Measurements from ENCODE around the gene FZD7. TPM values are rescaled to one million over a fixed set of nuclear protein-coding genes. Genes with fewer than 3 reads are reported as not detected.

Gene FZD7
- total RNA-seq (ENCODE audit: low replicate concordance), result 79.4 and 106 TPM in 2 replicates

DNA sequence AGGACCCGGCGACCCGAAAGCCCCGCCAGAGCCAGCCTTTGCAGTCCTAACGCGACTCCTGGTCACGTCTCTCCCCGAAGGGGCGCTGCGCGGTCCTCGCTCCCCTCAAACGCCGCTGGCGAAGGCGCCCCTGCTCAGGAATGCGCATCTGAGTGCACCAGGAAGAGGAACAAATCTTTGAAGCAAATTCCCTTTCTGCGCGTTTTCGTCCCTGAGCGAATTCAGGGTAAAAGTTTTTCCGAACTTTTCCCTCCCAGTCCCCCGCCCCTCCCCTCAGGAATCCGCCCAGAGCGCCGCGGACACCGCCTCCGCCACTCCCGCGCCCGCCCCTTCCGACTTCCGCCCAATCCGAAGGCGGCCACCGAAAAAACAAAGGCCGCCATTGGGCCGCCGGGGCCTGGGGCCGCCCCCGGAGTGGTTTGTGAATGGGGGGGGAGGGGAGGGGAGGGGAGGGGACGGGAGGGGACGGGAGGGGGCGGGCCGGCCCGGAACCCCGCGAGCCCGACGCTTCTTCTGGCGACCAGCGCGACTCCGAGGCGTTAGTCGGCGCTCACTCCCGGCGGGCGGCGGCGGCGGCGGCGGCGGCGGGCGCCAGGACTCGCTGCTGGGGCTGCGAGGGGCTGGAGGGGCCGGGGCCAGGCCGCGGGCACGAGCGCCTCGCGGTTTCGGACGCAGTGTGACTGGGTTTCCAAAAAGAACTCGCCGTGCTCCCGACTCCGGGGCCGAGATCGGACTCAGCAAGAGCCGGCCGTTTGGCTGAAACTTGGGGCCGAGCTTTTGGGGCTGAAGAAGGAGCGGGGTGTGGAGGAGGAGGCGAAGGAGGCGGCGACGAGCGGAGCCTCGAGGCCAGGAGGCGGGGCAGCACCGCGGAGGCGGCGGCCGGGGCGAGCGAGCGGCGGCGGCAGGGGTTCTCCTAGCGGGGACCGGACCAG is at the start of gene FZD7:
Gene FZD7 (plus strand): TSS at position 539 of the 932 bp plus-strand sequence. CDS start 793 bp downstream, outside the sequence.
- peak within 1 kb of the TSS; percentile 100 for H3K27ac Mint-ChIP-seq
- Histone ChIP-seq H3K79me2 (ENCODE audit: low read depth) (peaks cover 73% of the 10 kb centered on the region), H3K4me3 (peak within 1 kb of the TSS; percentile 93), H3K36me3 (no peaks in the 10 kb centered on the region), H4K20me1 (ENCODE audit: low read depth) (peaks cover 45% of the 10 kb centered on the region), H3K27ac (peak within 1 kb of the TSS; percentile 99), H3K4me1 (peaks cover 29% of the 10 kb centered on the region), H3F3A (ENCODE audit: low read depth) (peaks cover 67% of the 10 kb centered on the region), H3K9ac (peak within 1 kb of the TSS; percentile 76), H3K27me3 (no peaks in the 10 kb centered on the region), H3K9me3 (ENCODE audit: low read depth) (no peaks in the 10 kb centered on the region), H2AFZ (replicated peaks) (peak within 1 kb of the TSS; percentile 48), H3K4me2 (peak within 1 kb of the TSS; percentile 83)
- TF ChIP-seq, protein P1, sequence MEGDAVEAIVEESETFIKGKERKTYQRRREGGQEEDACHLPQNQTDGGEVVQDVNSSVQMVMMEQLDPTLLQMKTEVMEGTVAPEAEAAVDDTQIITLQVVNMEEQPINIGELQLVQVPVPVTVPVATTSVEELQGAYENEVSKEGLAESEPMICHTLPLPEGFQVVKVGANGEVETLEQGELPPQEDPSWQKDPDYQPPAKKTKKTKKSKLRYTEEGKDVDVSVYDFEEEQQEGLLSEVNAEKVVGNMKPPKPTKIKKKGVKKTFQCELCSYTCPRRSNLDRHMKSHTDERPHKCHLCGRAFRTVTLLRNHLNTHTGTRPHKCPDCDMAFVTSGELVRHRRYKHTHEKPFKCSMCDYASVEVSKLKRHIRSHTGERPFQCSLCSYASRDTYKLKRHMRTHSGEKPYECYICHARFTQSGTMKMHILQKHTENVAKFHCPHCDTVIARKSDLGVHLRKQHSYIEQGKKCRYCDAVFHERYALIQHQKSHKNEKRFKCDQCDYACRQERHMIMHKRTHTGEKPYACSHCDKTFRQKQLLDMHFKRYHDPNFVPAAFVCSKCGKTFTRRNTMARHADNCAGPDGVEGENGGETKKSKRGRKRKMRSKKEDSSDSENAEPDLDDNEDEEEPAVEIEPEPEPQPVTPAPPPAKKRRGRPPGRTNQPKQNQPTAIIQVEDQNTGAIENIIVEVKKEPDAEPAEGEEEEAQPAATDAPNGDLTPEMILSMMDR (IDR thresholded peaks at IDR 0.05), result peak; percentile 41
- TF ChIP-seq EZH2phosphoT487 (IDR thresholded peaks at IDR 0.05), result no peak
- peak; percentile 23 for TF ChIP-seq EZH2 (IDR thresholded peaks at IDR 0.05)
- H3K9me3 Mint-ChIP-seq, result no peaks in the 10 kb centered on the region
- H3K4me3 Mint-ChIP-seq, result peak within 1 kb of the TSS; percentile 99
- H3K36me3 Mint-ChIP-seq, result peaks cover 2% of the 10 kb centered on the region
- peaks cover 33% of the 10 kb centered on the region for H3K4me1 Mint-ChIP-seq
- DNase-seq (ENCODE audit: low spot score), result peak; percentile 97
- H3K27me3 Mint-ChIP-seq (ENCODE audit: insufficient read depth, low read depth), result peaks cover 2% of the 10 kb centered on the region

DNA sequence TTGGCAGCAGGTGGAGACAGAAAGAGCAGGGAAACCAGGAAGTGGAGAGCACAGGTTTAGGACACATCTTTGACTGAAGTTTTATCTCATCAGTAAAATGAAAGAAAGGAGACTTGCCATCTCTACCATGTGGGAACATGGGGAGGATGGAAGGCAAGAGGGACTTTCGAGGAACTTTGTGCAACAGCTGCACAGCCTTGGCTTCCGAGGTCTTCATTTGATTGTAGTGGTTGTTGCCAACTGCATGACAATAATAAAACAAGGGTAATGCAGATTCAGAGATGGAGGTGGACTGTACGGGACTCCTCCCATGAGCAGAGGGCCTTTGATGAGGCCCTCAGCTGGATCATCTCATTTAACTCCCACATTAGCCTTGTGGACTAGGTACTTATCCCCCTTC is 49.3 kb upstream of the FZD7 start:
- H3K36me3 ChIP-seq, result no peaks in the 10 kb centered on the region
- no peak overlapping the region for H3K4me3 ChIP-seq
- H3K79me2 ChIP-seq (ENCODE audit: low read depth), result no peaks in the 10 kb centered on the region
- no peak overlapping the region for H2AFZ ChIP-seq (replicated peaks)
- Mint-ChIP-seq H3K27me3 (ENCODE audit: insufficient read depth, low read depth) (peaks cover 2% of the 10 kb centered on the region), H3K4me1 (peaks cover 40% of the 10 kb centered on the region), H3K36me3 (no peaks in the 10 kb centered on the region), H3K9me3 (no peaks in the 10 kb centered on the region), H3K27ac (no peak overlapping the region), H3K4me3 (no peak overlapping the region)
- no peak for TF ChIP-seq EZH2 (IDR thresholded peaks at IDR 0.05)
- TF ChIP-seq, protein P1 (IDR thresholded peaks at IDR 0.05), result no peak
- TF ChIP-seq EZH2phosphoT487 (IDR thresholded peaks at IDR 0.05), result no peak
- H4K20me1 ChIP-seq (ENCODE audit: low read depth), result no peaks in the 10 kb centered on the region
- peak overlapping the region; percentile 80 for H3K27ac ChIP-seq
- no peak overlapping the region for H3K4me2 ChIP-seq
- H3F3A ChIP-seq (ENCODE audit: low read depth), result peaks cover 45% of the 10 kb centered on the region
- H3K9me3 ChIP-seq (ENCODE audit: low read depth), result no peaks in the 10 kb centered on the region
- no peak overlapping the region for H3K9ac ChIP-seq
- peaks cover 28% of the 10 kb centered on the region for H3K4me1 ChIP-seq
- no peaks in the 10 kb centered on the region for H3K27me3 ChIP-seq
- DNase-seq (ENCODE audit: low spot score), result no peak

DNA sequence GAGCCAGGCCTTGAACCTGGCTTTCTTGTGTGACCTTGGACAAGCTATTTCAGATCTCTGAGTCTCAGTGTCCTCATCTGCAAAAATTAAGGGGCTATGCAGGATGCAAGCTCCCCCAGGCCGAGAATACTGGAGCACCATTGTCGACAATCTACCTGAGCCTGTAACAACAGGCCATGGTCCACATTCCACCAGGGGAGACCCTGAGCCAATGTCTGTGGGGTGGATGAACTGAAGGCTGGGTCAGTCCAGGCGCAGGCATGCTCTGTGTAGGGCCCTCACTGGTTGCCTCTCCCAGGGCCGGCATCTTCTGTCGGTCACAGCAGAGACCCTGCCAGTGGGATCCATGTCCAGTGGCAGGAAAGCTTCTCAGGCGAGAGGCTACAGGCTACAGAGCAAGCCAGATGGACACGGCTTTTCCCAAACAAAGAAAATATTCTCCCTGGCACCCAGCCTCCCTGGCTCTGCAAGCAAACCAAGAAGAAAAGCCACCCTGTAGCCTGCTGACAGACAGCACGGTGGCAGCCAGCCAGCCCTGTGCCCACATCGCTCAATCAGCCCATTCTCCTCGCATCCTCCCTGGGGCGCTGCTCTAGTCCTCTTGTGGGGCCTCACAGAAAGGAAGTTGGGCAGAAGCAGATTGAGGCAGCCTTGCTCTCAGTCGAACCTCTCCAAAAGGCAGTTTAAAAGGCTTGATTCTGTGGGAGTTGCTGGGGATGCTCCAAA is 48.7 kb upstream of the FZD7 start:
- Histone ChIP-seq H2AFZ (replicated peaks) (peak overlapping the region; percentile 27), H3K27me3 (no peaks in the 10 kb centered on the region), H3K4me2 (no peak overlapping the region), H4K20me1 (ENCODE audit: low read depth) (no peaks in the 10 kb centered on the region), H3F3A (ENCODE audit: low read depth) (peaks cover 45% of the 10 kb centered on the region), H3K4me1 (peaks cover 33% of the 10 kb centered on the region), H3K9me3 (ENCODE audit: low read depth) (no peaks in the 10 kb centered on the region), H3K79me2 (ENCODE audit: low read depth) (no peaks in the 10 kb centered on the region), H3K27ac (no peak overlapping the region), H3K36me3 (no peaks in the 10 kb centered on the region), H3K9ac (no peak overlapping the region), H3K4me3 (no peak overlapping the region)
- Mint-ChIP-seq H3K27me3 (ENCODE audit: insufficient read depth, low read depth) (peaks cover 2% of the 10 kb centered on the region), H3K4me3 (no peak overlapping the region), H3K4me1 (peaks cover 44% of the 10 kb centered on the region), H3K27ac (peak overlapping the region; percentile 60), H3K36me3 (no peaks in the 10 kb centered on the region), H3K9me3 (no peaks in the 10 kb centered on the region)
- DNase-seq (ENCODE audit: low spot score), result no peak
- TF ChIP-seq EZH2 (IDR thresholded peaks at IDR 0.05) (no peak), EZH2phosphoT487 (IDR thresholded peaks at IDR 0.05) (no peak)
- TF ChIP-seq, protein P1 (IDR thresholded peaks at IDR 0.05), result no peak

Data from neural progenitor cell (in vitro differentiated cells).